DMS153 (cell line): ENCODE data around the gene GGPS1.
"Not testable (repeated sequence)": the region's sequence is repeated elsewhere in the genome, so short reads cannot be mapped to it uniquely, and the experiment has no call there.

Experiments
- DNase-seq: peaks from one replicate; lab custom pipeline; 2025; lab: John Stamatoyannopoulos, UW

The GGPS1 gene

GRCh38 chr1:235328271-235329138 lies at the start of gene GGPS1:
Gene GGPS1, plus strand, starts transcription at chr1:235328570. Its CDS starts 6,695 bp downstream, at chr1:235335265.
- peak; percentile 97 for DNase-seq

DNA sequence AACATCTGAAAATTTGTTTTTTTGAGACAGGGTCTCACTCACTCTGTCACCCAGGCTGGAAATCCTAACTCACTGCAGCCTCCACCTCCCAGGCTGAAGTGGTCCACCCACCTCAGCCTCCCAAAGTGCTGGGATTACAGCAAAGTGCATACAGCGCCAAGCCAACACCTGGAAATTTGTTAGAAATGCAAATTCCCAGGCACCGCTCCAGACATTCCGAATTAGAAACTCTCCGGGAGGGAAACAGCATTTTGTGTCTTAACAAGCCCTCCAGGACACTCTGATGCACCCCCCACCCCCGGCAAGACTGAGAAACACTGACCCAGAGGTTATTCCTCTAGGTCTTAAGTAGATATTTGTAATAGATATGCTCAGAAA lies 49.5 kb upstream of the GGPS1 start:
- no peak for DNase-seq

DNA sequence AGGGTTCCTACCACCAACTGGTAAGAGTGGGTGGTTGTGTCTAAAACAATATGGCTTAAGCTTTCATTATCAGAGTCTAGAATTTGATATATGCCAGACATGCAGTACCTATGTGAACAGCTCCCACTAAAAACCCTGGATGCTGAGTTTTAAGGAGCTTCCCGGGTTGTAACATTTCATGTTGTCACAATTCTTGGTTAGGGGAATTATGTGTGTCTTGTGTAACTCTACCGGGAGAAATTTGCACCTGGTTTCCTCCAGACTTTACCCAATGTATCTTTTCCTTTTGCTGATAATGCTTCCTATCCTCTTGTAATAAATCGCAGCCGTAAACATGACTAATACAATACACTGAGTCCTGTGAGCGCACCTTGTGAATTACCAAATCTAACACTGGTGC lies 48.7 kb upstream of the GGPS1 start:
- no peak for DNase-seq

DNA sequence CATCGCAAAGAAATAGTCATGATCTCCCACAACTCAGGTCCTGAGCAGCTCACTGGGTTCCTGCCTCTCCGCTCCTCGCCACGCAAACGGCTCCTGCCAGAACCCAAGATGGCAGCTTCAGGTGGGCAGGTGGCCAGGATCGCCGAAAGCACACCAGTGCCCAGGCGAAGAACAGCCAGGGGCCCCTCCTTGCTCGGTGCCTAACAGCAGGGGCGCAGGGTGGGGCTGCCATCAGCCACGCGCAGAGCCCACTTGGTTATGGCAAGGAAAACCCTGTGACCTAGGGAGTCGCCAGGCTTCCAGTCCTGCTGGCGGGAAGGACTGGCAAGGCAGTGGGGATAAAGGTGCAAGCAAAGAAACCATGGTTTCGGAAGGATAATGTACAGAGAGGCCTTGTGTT lies 47.9 kb upstream of the GGPS1 start:
- DNase-seq: no peak

GRCh38 chr1:235283636-235284035 lies 44.7 kb upstream of the GGPS1 start:
- not testable (repeated sequence) for DNase-seq

DNA sequence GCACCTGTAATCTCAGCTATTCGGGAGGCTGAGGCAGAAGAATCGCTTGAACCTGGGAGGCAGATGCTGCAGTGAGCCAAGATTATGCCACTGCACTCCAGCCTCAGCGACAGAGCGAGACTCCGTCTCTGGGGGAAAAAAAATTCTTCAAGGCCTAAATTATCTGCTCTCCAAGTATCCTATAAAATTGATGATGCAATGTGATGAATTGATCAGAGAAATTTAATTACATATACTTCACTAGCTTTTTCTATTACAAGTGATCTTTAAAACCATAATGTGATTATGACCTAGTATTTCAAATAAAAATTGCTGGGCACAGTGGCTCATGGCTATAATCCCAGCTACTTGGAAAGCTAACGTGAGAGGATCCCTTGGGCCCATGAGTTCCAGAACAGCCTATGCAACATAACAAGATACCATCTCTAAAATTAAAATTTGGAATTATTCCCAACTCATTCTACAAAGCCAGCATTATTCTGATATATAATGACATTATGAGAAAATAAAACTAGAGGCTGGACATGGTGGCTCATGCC lies 44.1 kb upstream of the GGPS1 start:
- no peak for DNase-seq

- no peak for DNase-seq
Measured at GRCh38 chr1:235286667-235287066, 41.7 kb upstream of the GGPS1 start.

DNA sequence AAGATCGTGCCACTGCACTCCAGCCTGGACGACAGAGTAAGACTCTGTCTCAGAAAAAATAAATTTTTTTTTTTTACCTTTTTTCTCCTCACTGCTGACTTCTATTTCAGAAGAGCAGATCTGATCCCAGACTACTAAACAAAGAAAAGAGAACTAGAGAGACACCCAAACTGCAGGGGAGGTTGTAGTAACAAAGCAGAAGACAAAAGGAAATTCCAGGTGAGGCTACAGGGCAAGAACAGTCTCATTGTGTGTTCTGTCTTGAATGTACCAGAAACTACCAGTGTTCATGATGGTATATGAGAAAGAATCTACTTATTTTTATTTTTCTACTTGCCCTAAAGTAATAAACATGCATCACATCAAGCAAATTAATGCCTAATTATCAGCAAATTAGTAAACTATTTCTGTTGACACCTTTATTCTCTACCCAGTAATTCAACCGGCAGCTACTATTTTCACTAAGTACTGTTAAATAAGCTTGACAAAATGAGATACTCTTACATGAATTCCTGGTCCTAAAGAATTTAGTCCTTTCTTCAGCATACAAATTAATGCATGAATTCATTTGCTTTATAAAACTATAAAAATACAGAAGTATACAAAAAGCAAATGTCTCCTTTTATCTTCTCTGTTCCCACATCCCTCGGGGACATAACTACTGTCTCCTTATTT lies 41.0 kb upstream of the GGPS1 start:
- no peak for DNase-seq

DNA sequence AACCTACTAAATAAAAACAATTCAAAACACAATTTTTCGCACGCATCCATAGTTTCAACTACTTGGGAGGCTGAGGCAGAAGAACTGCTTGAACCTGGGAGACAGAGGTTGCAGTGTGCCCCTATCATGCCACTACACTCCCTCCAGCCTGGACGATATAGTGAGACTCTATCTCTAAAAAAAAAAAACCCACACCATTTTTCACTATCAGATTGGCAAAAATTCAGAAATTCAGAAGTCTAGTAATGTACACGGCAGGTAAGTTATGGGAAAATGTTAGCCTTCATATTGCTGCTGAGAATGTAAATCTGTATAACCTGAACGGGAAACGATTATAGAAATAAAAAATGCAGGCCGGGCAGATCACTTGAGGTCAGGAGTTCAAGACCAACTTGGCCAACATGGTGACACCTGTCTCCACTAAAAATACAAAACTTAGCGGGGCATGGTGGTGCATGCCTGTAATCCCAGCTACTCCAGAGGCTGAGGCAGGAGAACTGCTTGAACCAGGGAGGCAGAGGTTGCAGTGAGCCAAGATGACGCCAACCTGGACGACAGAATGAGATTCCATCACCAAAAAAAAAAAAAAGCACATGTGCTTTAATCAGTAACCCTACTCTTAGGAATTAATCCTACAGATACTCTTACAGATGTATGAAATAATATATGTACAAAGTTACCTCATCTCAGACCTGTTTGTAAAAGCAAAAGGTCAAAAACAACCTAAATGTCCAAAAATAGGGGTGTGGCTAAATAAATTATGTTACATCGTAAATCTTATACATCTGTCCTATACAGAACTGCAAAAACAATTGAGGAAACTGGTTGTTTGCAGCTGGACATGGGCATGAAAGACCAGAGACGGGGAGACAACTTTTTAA lies 38.3 kb upstream of the GGPS1 start:
- DNase-seq: no peak

GRCh38 chr1:235290740-235291502 lies 37.4 kb upstream of the GGPS1 start:
- DNase-seq: no peak

- no peak for DNase-seq
Measured at GRCh38 chr1:235291599-235292091, 36.7 kb upstream of the GGPS1 start.

- DNase-seq: no peak
Measured at GRCh38 chr1:235292790-235293189, 35.6 kb upstream of the GGPS1 start.

GRCh38 chr1:235293322-235293942 lies 34.9 kb upstream of the GGPS1 start:
- no peak for DNase-seq

GRCh38 chr1:235295902-235296350 lies 32.4 kb upstream of the GGPS1 start:
- DNase-seq: no peak

GRCh38 chr1:235296729-235297128 lies 31.6 kb upstream of the GGPS1 start:
- DNase-seq: no peak

GRCh38 chr1:235297579-235297978 lies 30.8 kb upstream of the GGPS1 start:
- DNase-seq: no peak

DNA sequence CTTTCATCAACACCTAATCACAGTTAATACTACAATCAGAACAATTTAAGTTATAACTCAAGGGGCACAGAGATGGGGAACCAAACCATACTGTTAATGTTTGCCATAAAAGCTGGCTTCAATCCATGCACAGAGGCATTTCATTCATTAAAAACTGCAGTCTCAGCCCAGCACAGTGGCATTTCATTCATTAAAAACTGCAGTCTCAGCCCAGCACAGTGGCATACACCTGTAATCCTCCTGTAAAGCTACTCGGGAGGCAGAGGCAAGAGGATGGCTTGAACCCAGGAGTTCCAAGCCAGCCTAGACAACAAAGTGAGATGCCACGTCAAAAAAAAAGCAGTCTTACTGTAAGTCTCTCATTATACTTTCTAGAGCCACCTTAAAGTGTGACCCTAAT lies 29.6 kb upstream of the GGPS1 start:
- DNase-seq: no peak

DNA sequence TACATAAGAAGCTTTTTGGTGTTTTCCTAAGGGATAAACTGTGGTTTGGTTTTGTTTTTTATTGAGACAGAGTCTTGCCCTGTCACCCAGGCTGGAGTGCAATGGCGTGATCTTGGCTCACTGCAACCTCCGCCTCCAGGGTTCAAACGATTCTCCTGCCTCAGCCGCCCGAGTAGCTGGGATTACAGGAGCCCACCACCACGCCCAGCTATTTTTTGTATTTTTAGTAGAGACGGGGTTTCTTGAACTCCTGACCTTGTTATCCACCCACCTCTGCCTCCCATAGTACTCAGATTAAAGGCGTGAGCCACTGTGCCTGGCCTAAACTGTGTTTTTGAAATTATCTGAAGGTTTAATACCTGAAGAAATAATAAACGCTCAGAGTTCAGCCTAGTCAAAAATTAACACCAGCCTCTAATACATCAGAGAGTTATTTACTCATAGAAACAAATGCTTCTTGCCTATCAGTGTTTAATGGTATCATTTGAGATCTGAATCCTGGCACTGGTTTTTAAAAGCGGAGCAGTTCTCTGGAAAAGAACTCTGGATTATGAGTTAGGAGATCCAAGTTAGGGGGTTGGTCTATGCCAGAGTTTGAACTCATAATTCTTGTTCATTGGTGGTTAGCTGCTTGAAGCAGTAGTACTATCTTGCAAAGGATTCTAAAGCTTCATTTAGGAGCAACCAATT lies 29.1 kb upstream of the GGPS1 start:
- no peak for DNase-seq

DNA sequence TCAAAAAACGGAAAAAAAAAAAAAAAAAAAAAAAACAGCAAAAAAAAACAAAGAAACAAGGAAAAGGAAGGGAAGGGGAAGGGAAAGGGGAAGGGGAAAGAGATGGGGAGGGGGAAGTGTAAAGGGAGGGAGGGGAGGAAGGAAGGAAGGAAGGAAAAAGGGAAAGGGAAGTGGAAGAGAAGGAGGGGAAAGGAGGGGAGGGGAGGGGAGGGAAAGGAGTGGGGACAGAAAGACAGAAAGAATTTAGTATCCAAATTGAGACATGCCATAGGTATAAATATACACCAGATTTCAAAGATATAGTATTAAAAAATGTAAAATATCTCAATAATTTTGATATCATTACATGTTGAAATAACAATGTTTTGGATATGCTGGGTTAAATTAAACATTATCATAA lies 26.2 kb upstream of the GGPS1 start:
- DNase-seq: no peak
